Gastrocnemius medialis (tissue), 4 donors: ENCODE results near the gene C4A. TPM values are rescaled to one million over a fixed set of nuclear protein-coding genes. Genes with fewer than 3 reads are reported as not detected.
"Not testable (repeated sequence)": the region's sequence is repeated elsewhere in the genome, so short reads cannot be mapped to it uniquely, and the experiment has no call there.

Experiments used
- ATAC-seq, 2 donors: fragments of 150-250 bp; one replicate each; pipeline ENCODE4 v1.9.1; 2016
- DNase-seq, 2 donors: peaks; one replicate each; pipeline ENCODE4 v3.0.0-alpha.2; 2019
- H3K27ac ChIP-seq, 4 donors: fragments of 200-600 bp; sonication (generic); 1 replicate in 1 of 4; 2 replicates in 3 of 4; pipeline ENCODE4 v1.5.1; 2016 to 2018; ENCODE audit warnings: mild to moderate bottlenecking in 2 of 4, moderate library complexity in 1 of 4
- H3K27me3 ChIP-seq, 3 donors: fragments of 200-600 bp; sonication (generic) in 2 of 3; 1 replicate in 1 of 3; 2 replicates in 2 of 3; pipeline versions ENCODE4 v1.5.1 to v1.6.0; 2016 to 2019; ENCODE audit warnings: mild to moderate bottlenecking in 1 of 3, moderate library complexity in 1 of 3
- H3K36me3 ChIP-seq, 2 donors: fragments of 200-600 bp; sonication (generic) in 1 of 2; one replicate each; pipeline ENCODE4 v1.5.1; 2017 to 2018
- H3K4me1 ChIP-seq, 2 donors: fragments of 200-600 bp; sonication (generic) in 1 of 2; one replicate each; pipeline ENCODE4 v1.5.1; 2016 to 2017; ENCODE audit warnings: mild to moderate bottlenecking in 2 of 2
- H3K4me3 ChIP-seq, 4 donors: fragments of 200-600 bp; sonication (generic) in 3 of 4; 1 replicate in 1 of 4; 2 replicates in 3 of 4; pipeline ENCODE4 v1.5.1; 2016 to 2019; ENCODE audit warnings: mild to moderate bottlenecking in 2 of 4
- H3K9me3 ChIP-seq, 3 donors: fragments of 200-600 bp; sonication (generic) in 2 of 3; 1 replicate in 1 of 3; 2 replicates in 2 of 3; pipeline ENCODE4 v1.5.1; 2016 to 2019
- in situ Hi-C, 4 donors: fragments of 200-750 bp; cut with MboI; loops; one replicate each; pipeline versions ENCODE4 v1.15.0 to v1.8.0; 2017; ENCODE audit warnings: low sequenced_read_pairs in 4 of 4
- intact Hi-C: fragments of 100-400 bp; cut with DNase I; formaldehyde crosslinking; loops from one replicate; pipeline ENCODE4 v1.15.1; 2023; ENCODE audit warnings: low total_unique reads
- total RNA-seq, 4 donors: library from RNA; depleted of rRNA; stranded (reverse); fragments of >200 nt; gene quantifications; one replicate each; pipeline versions ENCODE4 v1.1.0 to v1.2.3, GENCODE V29; 2016

Gene C4A
- total RNA-seq, 4 donors from 2014 or later, result 4.3 to 7.8 (median 6.2) TPM

- H3K4me1 ChIP-seq, H3K27me3 ChIP-seq, H3K27ac ChIP-seq, H3K9me3 ChIP-seq, H3K4me3 ChIP-seq, ATAC-seq, intact Hi-C loops, H3K36me3 ChIP-seq, DNase-seq, in situ Hi-C loops: not testable (repeated sequence)
Measured at GRCh38 chr6:32012941-32013617, 31.2 kb downstream of the C4A start.

GRCh38 chr6:32013738-32014137, 31.9 kb downstream of the C4A start:
- H3K27me3 ChIP-seq, H3K4me1 ChIP-seq, H3K4me3 ChIP-seq, intact Hi-C loops, H3K27ac ChIP-seq, H3K36me3 ChIP-seq, ATAC-seq, DNase-seq, H3K9me3 ChIP-seq, in situ Hi-C loops: not testable (repeated sequence)

- H3K4me3 ChIP-seq, H3K27me3 ChIP-seq, DNase-seq, H3K4me1 ChIP-seq, H3K27ac ChIP-seq, H3K9me3 ChIP-seq, H3K36me3 ChIP-seq, ATAC-seq, in situ Hi-C loops, intact Hi-C loops: not testable (repeated sequence)
Measured at GRCh38 chr6:32014547-32014946, 32.7 kb downstream of the C4A start, which contains the start of gene C4B. C4B (plus strand) TSS chr6:32014795; CDS start chr6:32014846, 51 bp downstream.

GRCh38 chr6:32022100-32022499, 40.2 kb downstream of the C4A start:
- H3K27me3 ChIP-seq, ATAC-seq, H3K4me1 ChIP-seq, intact Hi-C loops, H3K36me3 ChIP-seq, H3K9me3 ChIP-seq, DNase-seq, H3K4me3 ChIP-seq, H3K27ac ChIP-seq, in situ Hi-C loops: not testable (repeated sequence)

GRCh38 chr6:32028631-32029030, 46.8 kb downstream of the C4A start:
- DNase-seq, H3K27me3 ChIP-seq, H3K36me3 ChIP-seq, in situ Hi-C loops, ATAC-seq, H3K9me3 ChIP-seq, H3K4me3 ChIP-seq, H3K4me1 ChIP-seq, H3K27ac ChIP-seq, intact Hi-C loops: not testable (repeated sequence)

GRCh38 chr6:32029553-32029952, 47.7 kb downstream of the C4A start:
- in situ Hi-C loops, DNase-seq, H3K4me1 ChIP-seq: not testable (repeated sequence)

GRCh38 chr6:32035283-32036013, 53.6 kb downstream of the C4A start:
- H3K4me3 ChIP-seq, in situ Hi-C loops, ATAC-seq, DNase-seq, H3K36me3 ChIP-seq, H3K9me3 ChIP-seq, intact Hi-C loops, H3K27ac ChIP-seq, H3K4me1 ChIP-seq, H3K27me3 ChIP-seq: not testable (repeated sequence)

More at GRCh38 chr6:32029553-32029952, 47.7 kb downstream of the C4A start:
- ATAC-seq, intact Hi-C loops, H3K36me3 ChIP-seq, H3K27me3 ChIP-seq, H3K9me3 ChIP-seq, H3K27ac ChIP-seq, H3K4me3 ChIP-seq: not testable (repeated sequence)

- H3K9me3 ChIP-seq, DNase-seq, H3K4me1 ChIP-seq, in situ Hi-C loops, H3K27me3 ChIP-seq, H3K4me3 ChIP-seq, H3K36me3 ChIP-seq, ATAC-seq, intact Hi-C loops, H3K27ac ChIP-seq: not testable (repeated sequence)
Measured at GRCh38 chr6:32037136-32037535, 55.3 kb downstream of the C4A start.

GRCh38 chr6:32037598-32038524, 56.0 kb downstream of the C4A start, which contains the start of gene CYP21A2:
CYP21A2 (plus strand) TSS chr6:32038415; CDS start chr6:32038423, 8 bp downstream.
- H3K4me1 ChIP-seq, H3K4me3 ChIP-seq, intact Hi-C loops, ATAC-seq, in situ Hi-C loops, H3K27ac ChIP-seq, H3K27me3 ChIP-seq, DNase-seq, H3K9me3 ChIP-seq, H3K36me3 ChIP-seq: not testable (repeated sequence)

GRCh38 chr6:32038878-32039277, 57.0 kb downstream of the C4A start:
- ATAC-seq, H3K4me3 ChIP-seq, intact Hi-C loops, DNase-seq, H3K4me1 ChIP-seq, in situ Hi-C loops, H3K27me3 ChIP-seq, H3K27ac ChIP-seq, H3K36me3 ChIP-seq, H3K9me3 ChIP-seq: not testable (repeated sequence)
